ENCODE data around the gene RGS14.

The RGS14 gene

DNA sequence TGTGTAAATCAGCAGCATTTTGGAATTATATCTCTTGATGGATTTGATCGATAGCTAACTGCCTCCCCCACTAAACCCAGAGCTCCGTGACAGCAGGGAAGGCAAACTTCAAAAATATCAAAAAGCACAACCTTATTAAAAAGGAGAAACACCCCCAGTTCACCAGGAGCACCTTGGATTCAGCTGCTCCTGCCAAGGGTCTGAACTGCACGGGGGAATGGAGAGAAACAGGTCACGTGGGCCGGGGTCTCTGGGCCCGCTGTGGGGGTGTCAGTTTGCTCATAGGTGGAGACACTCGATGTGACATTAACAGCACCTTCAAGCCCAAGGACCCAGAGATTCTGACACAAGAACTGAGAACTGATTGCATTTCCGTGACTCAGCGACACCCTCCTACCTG is 25.5 kb downstream of the RGS14 start:
- no peak for DNase-seq

DNA sequence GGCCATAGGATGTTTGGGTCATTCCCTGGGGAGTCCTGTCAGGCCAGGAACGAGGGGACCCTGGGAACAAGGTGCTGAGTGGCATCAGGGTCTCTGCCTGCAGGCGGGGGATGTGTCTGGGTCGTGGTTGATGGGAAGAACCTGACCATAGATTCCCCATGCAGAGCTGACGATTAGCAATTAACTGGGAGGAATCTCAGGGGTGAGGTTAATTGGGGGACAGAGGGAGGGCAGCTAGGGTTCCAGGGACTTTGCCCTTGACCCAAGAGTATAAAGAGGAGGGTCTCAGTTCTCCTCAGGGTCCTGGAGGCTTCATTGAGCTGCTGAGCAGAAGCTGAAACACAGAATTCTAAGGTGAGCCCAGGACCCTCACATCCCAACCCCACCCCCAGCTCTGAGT is 26.4 kb downstream of the RGS14 start, which contains the start of gene SLC34A1:
Gene SLC34A1, plus strand, starts transcription at position 301 of the 400 bp plus-strand sequence. CDS start 1,308 bp downstream, outside the sequence.
- DNase-seq, result no peak

DNA sequence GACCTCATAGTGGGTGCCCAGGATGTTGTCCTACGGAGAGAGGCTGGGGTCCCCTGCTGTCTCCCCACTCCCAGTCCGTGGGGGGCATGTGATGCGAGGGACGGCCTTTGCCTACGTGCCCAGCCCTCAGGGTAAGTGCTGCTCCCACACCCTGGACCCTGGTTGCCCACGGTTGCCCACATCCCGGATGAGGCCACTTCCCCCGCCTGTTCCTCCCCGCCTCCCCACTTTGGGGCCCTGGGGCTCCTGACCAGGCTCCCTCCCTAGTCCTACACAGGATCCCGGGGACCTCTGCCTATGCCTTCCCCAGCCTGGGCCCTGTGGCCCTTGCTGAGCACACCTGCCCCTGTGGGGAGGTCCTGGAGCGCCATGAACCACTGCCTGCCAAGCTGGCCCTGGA is 28.0 kb downstream of the RGS14 start:
- DNase-seq, result no peak

DNA sequence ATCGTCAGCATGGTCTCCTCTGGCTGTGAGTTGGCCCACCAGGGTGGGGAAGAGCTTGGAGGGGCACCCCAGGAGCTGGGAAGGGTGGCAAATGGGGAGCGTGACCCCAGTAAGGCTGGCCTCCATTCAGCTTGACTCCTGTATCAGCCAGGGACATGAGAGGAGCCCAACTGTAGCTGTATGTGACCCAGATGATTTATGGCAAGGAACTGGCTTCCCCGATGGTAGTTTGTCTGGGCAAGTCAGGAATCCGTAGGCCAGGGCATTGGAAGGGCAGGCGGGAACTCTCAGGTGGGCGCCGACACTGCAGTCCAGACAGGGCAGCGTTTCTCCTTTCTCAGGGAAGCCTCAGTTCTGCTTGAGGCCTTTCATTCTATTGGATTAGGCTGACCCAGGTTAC is 28.8 kb downstream of the RGS14 start:
- DNase-seq, result no peak

DNA sequence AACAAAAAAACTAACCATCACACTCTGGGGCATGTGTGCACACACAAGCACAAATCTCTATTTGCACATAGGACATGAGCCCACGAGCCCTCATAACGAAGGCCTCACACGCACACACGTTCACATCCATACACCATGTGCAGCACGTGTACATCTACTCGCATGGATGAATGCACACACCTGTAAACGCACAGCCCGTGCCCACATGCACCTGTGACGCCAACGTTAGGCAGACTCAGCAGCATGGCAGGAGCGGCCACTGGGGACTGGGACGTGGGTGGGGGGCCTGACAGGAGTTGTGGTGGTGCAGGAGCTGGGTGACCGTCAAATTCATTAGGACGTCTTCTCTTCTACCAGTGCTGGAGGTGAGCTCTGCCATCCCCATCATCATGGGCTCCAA is 29.7 kb downstream of the RGS14 start:
- DNase-seq, result no peak

DNA sequence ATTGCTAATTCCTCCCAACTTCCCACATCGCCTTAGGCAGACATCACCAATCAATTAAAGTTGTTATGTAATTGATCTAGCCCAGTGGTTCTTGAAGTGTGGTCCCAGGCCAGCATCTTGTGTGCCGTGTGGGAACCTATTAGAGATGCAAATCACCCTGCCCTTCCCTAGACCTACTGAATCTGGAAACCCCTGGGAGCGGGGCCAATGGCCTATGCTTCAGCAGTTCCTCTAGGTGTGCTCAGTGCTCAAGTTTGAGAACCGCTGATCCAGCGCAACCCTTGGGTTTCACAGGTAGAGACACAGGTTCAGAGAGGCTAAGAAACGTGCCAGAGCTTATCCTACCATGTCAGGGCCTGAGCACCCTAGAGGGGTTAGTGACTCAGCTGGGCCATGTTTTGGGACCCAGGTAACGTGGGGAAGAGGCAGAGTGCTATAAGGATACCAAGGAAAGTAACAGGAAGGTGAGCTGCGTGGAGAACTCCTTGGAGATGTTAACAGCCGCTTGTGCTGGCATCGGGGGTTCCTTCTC is 30.9 kb downstream of the RGS14 start:
- no peak for DNase-seq

DNA sequence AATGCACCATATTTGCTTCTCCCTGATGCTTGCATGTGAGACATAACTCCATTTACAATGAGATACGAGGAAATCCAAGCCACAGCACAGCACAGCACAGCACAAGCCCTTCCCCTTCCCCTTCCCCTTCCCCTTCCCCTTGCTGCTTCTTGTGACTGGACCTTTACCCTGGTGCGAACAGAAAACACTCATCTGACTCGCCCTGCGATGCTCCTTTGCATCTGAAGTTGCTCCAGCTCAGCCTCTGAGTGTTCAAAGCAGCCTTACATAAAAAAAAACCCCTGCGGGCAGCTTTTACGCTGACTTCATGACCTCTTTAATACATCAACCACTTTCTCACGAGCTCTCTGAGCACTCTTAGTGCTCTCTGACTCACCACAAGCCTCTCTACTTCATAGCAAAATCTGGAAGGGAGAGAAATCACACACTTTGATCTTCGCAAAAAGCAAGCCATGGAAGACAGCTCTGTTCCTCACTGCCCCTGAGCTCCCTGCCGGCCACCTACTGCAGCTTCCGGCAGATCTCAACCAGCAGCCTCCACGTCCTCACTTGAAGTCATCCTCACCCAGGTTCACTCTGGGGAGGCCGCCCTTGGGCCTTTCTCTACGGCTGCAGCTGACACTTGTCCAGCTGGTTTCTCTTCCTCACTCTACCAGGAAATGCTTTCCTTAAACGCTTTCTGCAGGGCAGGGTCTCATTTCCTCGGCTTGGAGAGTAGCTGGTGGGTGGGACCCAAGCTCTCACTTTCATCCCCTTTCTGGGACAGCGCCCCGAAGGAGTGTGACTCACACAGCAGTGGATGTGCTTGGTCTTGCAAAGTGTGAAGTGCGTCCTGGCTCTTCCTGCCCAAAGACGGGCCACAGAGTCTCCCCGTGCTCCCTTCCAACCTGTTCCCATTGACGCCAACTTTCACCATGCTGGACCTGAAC is 31.8 kb downstream of the RGS14 start:
- no peak for DNase-seq

DNA sequence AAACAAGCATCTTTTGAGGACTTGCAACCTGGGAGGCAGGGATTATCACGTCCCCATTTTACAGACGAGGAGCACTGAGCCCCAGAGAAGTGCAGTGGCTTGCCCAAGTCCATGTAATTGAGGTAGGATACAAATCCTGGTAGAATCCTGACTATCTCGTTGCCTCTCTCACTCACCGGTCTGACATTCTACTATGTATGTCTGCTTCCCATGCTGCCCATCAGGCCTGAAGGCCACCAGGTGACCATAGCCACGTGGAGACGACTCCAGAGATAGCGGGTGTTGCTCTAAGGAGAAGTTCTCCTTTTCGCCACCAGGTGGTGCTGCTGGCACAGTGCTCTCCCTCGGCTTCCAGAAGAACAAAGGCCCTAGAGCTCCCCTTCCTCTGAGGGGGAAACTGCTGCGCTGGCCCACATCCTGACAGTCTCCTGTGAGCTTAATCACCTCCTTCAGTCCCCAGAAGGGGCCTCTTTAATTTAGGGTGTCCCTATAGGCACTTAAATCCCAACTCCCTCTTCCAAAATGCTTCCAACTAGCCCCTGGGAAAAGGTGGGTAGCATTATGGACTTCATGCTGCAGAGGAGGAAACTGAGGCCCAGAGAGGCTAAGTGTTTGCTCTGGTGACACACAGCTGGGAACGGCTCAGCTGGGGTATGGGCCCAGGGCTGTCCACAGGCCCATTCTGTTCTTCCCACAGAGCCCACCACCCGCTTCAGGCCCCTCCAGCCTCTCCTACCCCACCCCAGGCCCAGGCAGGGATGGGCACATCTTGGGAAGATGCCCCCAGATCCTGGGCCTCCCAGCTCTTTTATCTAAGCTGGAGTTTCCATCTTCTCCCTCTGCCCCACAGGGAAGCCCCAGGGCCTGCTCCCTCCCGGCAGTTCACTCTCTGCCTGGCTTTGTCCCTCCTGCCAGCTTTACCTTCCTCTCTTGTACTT is 32.9 kb downstream of the RGS14 start:
- peak; percentile 66 for DNase-seq

DNA sequence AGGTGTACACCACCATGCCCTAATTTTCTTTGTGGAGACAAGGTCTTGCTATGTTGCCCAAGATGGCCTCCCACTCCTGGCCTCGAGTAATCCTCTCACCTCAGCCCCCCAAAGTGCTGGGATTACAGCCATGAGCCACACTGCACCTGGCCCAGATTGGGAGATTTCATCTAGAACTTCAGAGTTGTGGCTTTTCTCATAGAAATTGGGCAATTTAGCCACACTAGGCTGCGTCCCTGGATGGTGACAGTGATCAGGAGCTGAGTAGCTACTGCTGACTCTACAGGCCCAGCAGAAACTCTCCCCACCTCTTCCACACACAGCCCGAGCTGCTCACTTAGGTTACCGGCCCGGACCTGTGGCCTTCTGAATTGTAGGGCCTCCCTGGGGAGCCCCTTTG is 35.0 kb downstream of the RGS14 start:
- DNase-seq, result no peak

DNA sequence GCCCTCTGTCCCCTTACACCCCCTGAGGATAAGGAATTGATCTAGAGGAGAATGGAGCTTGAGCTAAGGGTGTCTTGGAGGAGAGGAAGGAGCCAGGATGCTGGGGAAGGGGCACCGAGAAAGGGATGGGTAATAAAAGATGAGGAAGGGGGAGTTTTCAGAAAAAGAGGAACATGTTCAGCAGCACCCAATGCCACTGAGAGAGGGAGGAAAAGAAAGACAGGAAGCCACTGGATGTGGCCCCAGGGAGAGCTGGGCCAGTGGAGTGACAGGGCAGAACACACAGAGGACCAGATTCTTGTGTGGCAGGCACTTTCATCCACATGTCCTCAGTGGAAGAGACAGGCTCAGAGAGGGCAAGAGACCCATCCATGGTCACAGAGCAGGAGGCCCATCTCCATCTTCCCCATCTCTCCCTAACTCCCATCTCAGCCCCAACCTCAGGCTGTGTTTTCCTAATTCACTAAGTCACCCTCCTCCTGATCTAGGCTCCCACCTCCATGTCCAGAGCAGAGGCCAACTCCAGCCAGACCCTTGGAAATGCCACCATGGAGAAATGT is 35.6 kb downstream of the RGS14 start:
- no peak for DNase-seq

DNA sequence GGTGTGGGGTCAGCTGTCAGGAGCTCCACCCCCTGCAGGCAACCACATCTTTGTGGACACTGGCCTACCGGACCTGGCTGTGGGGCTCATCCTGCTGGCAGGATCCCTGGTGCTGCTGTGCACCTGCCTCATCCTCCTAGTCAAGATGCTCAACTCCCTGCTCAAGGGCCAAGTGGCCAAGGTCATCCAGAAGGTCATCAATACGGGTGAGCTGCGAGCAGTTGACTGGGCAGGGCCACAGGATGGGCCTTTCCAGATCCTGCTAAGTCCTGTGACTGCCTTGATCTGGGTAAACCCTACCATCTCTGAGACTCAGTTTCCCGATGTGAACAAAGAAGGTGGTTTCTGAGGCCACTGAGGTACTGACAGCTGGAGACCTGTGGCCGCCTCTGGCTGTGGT is 36.3 kb downstream of the RGS14 start:
- DNase-seq, result no peak

DNA sequence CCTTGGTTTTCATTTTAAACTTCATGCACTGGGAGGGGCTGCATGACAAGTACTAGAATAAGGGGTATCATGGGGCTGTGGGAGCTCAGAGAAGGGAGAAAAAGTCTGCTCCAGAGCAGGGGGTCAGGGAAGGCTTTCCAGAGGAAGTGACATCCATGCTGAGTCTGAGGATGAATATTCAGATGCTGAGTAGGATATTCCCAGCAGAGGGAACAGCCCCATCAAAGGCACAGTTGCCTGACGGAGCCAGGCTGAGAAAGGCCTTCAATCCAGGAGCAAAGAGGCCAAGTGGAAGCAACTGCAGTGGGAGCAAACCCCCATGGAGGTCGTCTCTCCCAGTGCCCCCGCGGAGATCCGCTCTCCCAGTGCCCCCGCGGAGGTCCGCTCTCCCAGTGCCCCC is 38.4 kb downstream of the RGS14 start:
- no peak for DNase-seq

DNA sequence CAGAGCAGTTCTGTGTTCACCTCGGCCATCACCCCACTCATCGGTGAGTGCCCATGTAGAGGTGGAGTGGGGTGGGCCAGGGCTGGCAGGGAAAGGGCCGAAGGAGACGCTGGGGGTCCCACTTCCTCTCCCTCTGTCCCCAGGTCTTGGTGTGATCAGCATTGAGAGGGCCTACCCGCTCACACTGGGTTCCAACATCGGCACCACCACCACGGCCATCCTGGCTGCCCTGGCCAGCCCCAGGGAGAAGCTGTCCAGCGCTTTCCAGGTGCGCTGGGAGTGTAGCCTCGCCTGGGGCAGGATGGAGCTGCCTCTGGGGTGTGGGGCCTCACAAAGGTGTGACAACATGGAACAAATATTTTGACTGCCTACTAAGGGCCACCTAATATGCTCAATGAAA is 39.1 kb downstream of the RGS14 start:
- DNase-seq, result no peak

DNA sequence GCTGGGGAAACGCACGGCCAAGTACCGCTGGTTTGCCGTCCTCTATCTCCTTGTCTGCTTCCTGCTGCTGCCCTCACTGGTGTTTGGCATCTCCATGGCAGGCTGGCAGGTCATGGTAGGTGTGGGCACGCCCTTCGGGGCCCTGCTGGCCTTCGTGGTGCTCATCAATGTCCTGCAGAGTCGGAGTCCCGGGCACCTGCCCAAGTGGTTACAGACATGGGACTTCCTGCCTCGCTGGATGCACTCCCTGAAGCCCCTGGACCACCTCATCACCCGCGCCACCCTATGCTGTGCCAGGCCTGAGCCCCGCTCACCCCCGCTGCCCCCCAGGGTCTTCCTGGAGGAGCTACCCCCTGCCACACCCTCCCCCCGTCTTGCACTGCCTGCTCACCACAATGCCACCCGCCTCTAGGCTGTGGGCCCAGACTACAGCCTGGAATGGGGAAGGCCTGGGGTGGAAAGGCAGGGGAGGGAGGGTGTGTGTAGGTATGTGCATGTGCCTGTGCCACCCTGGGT is 40.2 kb downstream of the RGS14 start:
- no peak for DNase-seq

DNA sequence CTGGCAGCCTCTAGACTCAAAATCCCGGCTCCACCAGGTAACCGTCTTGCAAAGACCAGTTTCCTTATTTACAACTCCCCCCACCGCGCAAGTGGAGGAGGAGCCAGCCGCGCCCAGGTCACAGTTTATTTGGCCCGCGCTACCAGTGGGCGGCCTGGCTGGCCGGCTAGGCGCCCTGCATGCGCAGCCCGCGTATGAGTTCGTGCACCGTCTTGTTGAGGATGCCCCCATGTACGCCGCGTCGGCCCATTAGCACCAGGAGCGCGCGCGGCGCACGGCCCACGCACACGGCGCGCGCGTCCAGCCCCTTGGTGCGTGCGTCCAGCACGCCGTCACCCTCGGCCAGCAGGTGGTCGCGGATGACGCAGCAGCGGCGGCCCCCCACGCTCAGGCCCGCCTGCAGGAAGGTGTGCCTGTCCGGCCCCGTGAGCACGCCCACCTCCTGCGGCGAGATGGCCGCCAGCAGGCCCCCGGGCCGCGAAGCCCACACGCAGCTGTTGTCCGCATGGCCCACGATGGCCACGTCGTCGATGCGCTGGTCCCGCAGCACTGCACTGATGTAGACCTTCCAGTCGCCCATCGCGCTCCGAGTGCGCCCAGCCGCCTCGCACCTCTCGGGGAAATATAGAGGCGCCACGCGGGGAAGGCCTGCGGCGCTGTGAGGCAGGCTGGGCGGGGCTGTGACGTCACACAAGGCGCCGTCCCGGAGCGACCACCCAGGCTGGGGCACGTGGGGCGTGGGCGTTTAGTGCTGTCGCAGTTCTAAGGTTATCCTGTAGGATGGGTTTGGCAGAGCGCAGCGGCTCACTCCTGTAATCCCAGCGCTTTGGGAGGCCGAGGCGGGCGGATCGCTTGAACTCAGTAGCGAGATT is 42.5 kb downstream of the RGS14 start, which contains the start of gene PFN3:
Gene PFN3, minus strand, starts transcription at position 665 of the 872 bp plus-strand sequence. Its CDS starts 85 bp downstream, at position 580.
- no peak for DNase-seq

DNA sequence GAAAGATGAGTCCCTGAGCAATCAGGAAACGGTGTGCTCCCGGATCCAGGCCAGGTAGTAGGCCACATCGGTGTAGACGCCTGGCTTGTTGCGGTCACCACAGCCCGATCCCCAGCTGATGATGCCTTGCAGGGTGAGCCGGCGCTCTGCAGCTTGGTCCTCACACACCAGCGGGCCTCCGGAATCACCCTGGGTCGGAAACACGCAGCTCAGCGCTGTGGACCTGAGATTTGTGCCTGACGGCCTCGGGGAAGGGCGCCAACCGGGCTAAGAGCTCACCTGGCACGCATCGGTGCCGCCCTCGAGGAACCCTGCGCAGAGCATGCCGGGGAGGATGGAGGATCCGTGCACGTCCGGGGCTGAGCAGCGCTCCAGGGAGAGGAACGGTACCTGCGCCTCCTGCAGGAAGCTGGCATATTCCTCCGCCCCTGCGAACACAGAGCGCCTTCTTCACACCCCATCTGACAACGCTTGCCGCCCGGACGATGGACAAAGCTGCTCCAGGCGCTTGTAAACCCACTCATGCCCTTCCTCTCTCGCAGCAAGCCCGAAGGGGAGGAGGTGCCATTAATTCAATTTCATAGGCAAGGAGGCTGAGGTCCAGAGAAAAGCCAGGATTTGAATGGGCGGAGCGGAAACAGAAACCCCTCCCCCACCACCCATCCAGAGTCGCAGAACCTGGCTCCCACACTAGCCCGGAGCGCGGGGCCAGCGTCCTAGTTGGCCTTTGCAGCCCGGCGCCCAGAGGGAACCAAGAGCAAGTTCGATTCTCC is 44.7 kb downstream of the RGS14 start:
- peak; percentile 88 for DNase-seq

DNA sequence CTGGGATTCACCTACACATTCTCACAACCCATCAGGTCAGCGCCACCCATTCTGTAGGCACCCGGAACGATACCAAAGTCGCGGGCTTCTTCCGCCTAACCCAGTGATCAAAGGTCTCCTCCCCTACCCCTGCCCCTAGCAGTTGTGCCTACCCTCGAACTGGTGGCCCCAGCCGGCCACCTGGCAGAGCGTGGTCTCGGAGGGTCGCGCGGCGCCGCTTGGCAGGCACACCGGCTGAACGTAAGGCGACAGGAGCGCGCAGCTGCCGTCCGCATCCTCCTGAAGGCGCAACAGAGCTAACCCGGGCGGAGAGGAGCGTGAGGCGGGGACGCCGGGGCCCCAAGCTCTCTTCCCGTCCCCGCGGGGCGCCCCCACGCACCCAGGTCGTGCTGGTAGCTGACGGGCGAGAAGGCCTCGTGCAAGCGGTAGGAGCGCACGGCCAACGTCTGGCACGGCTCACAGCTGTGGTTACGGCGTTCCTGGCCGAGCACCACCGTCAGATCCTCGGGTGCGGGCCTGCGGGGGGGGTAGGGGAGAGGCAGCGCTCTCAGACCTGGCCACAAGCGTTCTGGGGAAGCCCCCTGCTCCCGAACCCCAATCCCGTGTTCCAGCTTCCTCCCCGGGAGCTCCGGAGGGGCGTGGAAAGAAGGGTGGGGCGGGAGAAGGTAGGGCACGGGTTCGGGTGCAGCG is 45.5 kb downstream of the RGS14 start:
- DNase-seq, result peak; percentile 40

DNA sequence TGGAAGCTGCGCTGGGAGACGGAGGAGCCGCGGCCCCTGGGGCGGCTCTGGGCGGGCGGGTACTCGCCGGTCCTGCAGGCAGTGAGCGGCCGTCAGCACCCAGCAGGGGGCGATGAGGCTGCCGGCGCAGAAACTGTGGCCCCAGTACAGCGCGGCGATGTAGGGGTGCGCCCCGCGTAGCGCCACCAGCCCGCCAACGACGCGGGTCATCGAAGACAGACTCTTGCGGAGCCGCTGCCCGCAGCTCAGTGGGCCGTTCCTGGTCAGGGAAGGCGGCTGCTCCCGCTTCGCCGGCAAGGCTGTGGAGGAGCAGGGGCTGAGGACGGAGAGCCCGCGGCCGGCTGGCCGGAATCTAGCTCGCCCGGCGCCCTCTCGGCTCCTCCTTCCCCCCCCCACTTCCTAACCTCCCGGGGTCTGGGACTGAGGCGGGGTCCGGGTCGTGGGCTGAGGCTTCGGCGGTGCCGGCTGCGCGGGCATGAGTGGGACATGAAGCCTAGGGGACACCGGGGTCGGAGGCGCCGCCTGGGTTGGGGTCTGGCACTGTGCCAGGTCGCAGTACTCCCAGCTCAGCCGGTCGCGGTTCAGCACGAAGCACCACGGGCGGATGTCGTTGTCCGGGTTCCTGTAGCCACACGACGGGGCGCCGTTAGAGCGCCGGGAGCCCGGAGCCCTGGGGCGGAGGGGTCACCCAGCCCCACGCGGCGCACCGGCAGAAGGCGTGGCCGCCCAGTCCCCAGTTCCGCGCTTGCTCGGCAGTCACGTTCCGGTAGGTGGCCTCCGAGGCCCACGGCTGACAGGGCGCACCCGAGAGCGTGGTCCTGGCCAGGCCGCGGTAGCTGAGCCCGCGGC is 46.3 kb downstream of the RGS14 start:
- DNase-seq, result peak; percentile 46

DNA sequence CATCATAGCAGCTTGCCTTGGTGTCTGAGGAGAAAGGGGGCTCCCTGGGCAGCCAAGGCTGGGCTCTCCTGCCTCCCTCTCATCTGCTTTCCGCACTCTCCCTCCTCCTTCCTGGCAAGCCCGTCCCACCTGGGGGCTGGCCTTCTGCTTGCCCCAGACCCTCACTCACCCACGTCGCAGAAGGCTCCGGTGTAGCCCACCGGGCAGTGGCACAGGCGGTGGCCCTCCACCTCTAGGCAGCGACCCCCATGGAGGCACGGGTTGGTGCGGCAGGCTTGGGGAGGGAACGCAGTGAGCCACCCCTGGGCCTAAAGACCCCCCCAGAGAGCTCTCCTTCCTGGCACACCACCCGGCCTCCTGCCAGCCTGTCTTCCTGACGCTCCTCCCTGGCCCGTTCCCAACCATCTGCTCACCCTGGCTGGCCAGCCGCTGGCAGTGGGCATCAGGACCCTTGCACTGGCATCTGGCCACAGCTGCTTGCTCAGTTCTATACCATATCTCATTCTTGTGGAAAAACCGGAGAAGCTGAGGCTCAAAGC is 47.0 kb downstream of the RGS14 start:
- no peak for DNase-seq
